ENCODE measurements around the gene TCEA2. TPM values are rescaled to one million over a fixed set of nuclear protein-coding genes. Genes with fewer than 3 reads are reported as not detected.

TCEA2 gene
- total and polyA plus RNA-seq, 2 experiments from 2014 or later, result 96.0 to 169 TPM

- DNase-seq (ENCODE audit: low read depth in 1 of 2, low spot score in 1 of 2), result peak in 1 of 2 donors; percentile 78
- H3K9me3 ChIP-seq (ENCODE audit: low read depth), result no peaks in the 10 kb centered on the region
- H3K36me3 ChIP-seq, result peaks cover 2% of the 10 kb centered on the region
- peaks cover 10% of the 10 kb centered on the region for H3K4me1 ChIP-seq (ENCODE audit: low read depth)
- H3K27me3 ChIP-seq, result no peaks in the 10 kb centered on the region
- no peak for TF ChIP-seq CTCF (IDR thresholded peaks at IDR 0.05; ENCODE audit: low read depth, low read length)
- H3K4me3 ChIP-seq, result no peak overlapping the region
- H3K27ac ChIP-seq, result no peak overlapping the region
Measured at GRCh38 chr20:64065974-64066343, 3.0 kb downstream of the TCEA2 start.

- H3K9me3 ChIP-seq (ENCODE audit: low read depth), result no peaks in the 10 kb centered on the region
- H3K36me3 ChIP-seq, result peaks cover 6% of the 10 kb centered on the region
- DNase-seq (ENCODE audit: low read depth in 1 of 2, low spot score in 1 of 2), result no peak
- TF ChIP-seq CTCF (IDR thresholded peaks at IDR 0.05; ENCODE audit: low read depth, low read length), result no peak
- no peak overlapping the region for H3K27ac ChIP-seq
- peaks cover 9% of the 10 kb centered on the region for H3K4me1 ChIP-seq (ENCODE audit: low read depth)
- no peak overlapping the region for H3K4me3 ChIP-seq
- no peaks in the 10 kb centered on the region for H3K27me3 ChIP-seq
Measured at GRCh38 chr20:64067005-64067632, 4.1 kb downstream of the TCEA2 start.

- no peak for DNase-seq (ENCODE audit: low read depth in 1 of 2, low spot score in 1 of 2)
- TF ChIP-seq CTCF (IDR thresholded peaks at IDR 0.05; ENCODE audit: low read depth, low read length), result no peak
- Histone ChIP-seq H3K4me1 (ENCODE audit: low read depth) (peaks cover 5% of the 10 kb centered on the region), H3K36me3 (peaks cover 6% of the 10 kb centered on the region), H3K4me3 (no peak overlapping the region), H3K27me3 (no peaks in the 10 kb centered on the region), H3K9me3 (ENCODE audit: low read depth) (no peaks in the 10 kb centered on the region), H3K27ac (no peak overlapping the region)
Measured at GRCh38 chr20:64067733-64068307, 4.8 kb downstream of the TCEA2 start.

GRCh38 chr20:64068386-64069208 is 5.6 kb downstream of the TCEA2 start:
- H3K4me3 ChIP-seq, result no peak overlapping the region
- no peaks in the 10 kb centered on the region for H3K27me3 ChIP-seq
- no peak for TF ChIP-seq CTCF (IDR thresholded peaks at IDR 0.05; ENCODE audit: low read depth, low read length)
- peaks cover 5% of the 10 kb centered on the region for H3K4me1 ChIP-seq (ENCODE audit: low read depth)
- peaks cover 6% of the 10 kb centered on the region for H3K36me3 ChIP-seq
- H3K9me3 ChIP-seq (ENCODE audit: low read depth), result no peaks in the 10 kb centered on the region
- DNase-seq (ENCODE audit: low read depth in 1 of 2, low spot score in 1 of 2), result no peak
- H3K27ac ChIP-seq, result no peak overlapping the region

- no peaks in the 10 kb centered on the region for H3K9me3 ChIP-seq (ENCODE audit: low read depth)
- H3K4me3 ChIP-seq, result no peak overlapping the region
- no peak overlapping the region for H3K27ac ChIP-seq
- H3K4me1 ChIP-seq (ENCODE audit: low read depth), result peaks cover under 1% of the 10 kb centered on the region
- H3K36me3 ChIP-seq, result peaks cover 6% of the 10 kb centered on the region
- H3K27me3 ChIP-seq, result no peaks in the 10 kb centered on the region
- TF ChIP-seq CTCF (IDR thresholded peaks at IDR 0.05; ENCODE audit: low read depth, low read length), result no peak
- DNase-seq (ENCODE audit: low read depth in 1 of 2, low spot score in 1 of 2), result no peak
Measured at GRCh38 chr20:64069209-64069613, 6.2 kb downstream of the TCEA2 start.

Measured in cardiac muscle cell (in vitro differentiated cells and primary cell).